ENCODE data around the gene PACS1.

Gene PACS1

GRCh38 chr11:66259956-66260355 lies 189.9 kb downstream of the PACS1 start:
- no peak overlapping the region for H3K4me3 ChIP-seq (ENCODE audit: low read depth, low read length)
- no peak for TF ChIP-seq CTCF (IDR thresholded peaks at IDR 0.05; ENCODE audit: low read depth, low read length, missing control alignments)
- DNase-seq (ENCODE audit: low read depth), result no peak
- in situ Hi-C loops (cut with HindIII; ENCODE audit: low sequenced_read_pairs), result no loop called here

GRCh38 chr11:66261578-66261977 lies 191.5 kb downstream of the PACS1 start:
- in situ Hi-C loops (cut with HindIII; ENCODE audit: low sequenced_read_pairs), result no loop called here
- TF ChIP-seq CTCF (IDR thresholded peaks at IDR 0.05; ENCODE audit: low read depth, low read length, missing control alignments), result no peak
- DNase-seq (ENCODE audit: low read depth), result no peak

GRCh38 chr11:66262191-66262590 lies 192.1 kb downstream of the PACS1 start:
- in situ Hi-C loops (cut with HindIII; ENCODE audit: low sequenced_read_pairs), result no loop called here
- no peak for TF ChIP-seq CTCF (IDR thresholded peaks at IDR 0.05; ENCODE audit: low read depth, low read length, missing control alignments)
- no peak overlapping the region for H3K4me3 ChIP-seq (ENCODE audit: low read depth, low read length)
- no peak for DNase-seq (ENCODE audit: low read depth)

More at GRCh38 chr11:66261578-66261977, 191.5 kb downstream of the PACS1 start:
- H3K4me3 ChIP-seq (ENCODE audit: low read depth, low read length), result no peak overlapping the region

GRCh38 chr11:66262696-66263095 lies 192.6 kb downstream of the PACS1 start:
- no peak for TF ChIP-seq CTCF (IDR thresholded peaks at IDR 0.05; ENCODE audit: low read depth, low read length, missing control alignments)
- DNase-seq (ENCODE audit: low read depth), result no peak
- in situ Hi-C loops (cut with HindIII; ENCODE audit: low sequenced_read_pairs), result no loop called here
- H3K4me3 ChIP-seq (ENCODE audit: low read depth, low read length), result no peak overlapping the region

- no peak for TF ChIP-seq CTCF (IDR thresholded peaks at IDR 0.05; ENCODE audit: low read depth, low read length, missing control alignments)
- no peak overlapping the region for H3K4me3 ChIP-seq (ENCODE audit: low read depth, low read length)
- in situ Hi-C loops (cut with HindIII; ENCODE audit: low sequenced_read_pairs), result no loop called here
- no peak for DNase-seq (ENCODE audit: low read depth)
Measured at GRCh38 chr11:66263231-66263630, 193.2 kb downstream of the PACS1 start.

GRCh38 chr11:66263785-66264184 lies 193.7 kb downstream of the PACS1 start:
- no peak for DNase-seq (ENCODE audit: low read depth)
- H3K4me3 ChIP-seq (ENCODE audit: low read depth, low read length), result no peak overlapping the region
- no peak for TF ChIP-seq CTCF (IDR thresholded peaks at IDR 0.05; ENCODE audit: low read depth, low read length, missing control alignments)

GRCh38 chr11:66264383-66264782 lies 194.3 kb downstream of the PACS1 start:
- TF ChIP-seq CTCF (IDR thresholded peaks at IDR 0.05; ENCODE audit: low read depth, low read length, missing control alignments), result no peak
- H3K4me3 ChIP-seq (ENCODE audit: low read depth, low read length), result no peak overlapping the region
- no peak for DNase-seq (ENCODE audit: low read depth)
- in situ Hi-C loops (cut with HindIII; ENCODE audit: low sequenced_read_pairs), result no loop called here

More at GRCh38 chr11:66263785-66264184, 193.7 kb downstream of the PACS1 start:
- in situ Hi-C loops (cut with HindIII; ENCODE audit: low sequenced_read_pairs), result no loop called here
